Inflammatory macrophage (primary cell): ENCODE measurements around the gene IL36RN.

Source experiments
- DNase-seq, 2 donors: peaks; one replicate each; pipeline ENCODE4 v3.0.0-alpha.2; 2020 to 2022

Gene IL36RN

DNA sequence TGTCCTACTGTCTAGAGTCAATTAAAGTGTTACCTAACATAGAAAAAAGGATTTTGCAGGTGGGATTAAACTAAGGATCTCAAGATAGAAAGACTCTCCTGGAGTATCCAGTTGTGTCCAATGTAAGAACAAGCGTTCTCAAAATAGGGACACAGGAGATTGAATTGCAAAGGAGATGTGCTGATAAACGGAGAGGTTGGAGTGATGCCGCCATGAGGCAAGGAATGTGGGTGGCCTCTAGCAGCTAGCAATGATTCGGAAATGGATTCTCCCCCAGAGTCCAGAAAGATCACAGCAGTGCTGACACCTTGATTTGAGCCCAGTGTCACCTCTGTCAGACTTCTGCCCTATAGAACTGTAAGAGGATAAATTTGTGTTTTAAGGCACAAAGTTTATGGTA, 44.3 kb downstream of the IL36RN start:
- no peak for DNase-seq

DNA sequence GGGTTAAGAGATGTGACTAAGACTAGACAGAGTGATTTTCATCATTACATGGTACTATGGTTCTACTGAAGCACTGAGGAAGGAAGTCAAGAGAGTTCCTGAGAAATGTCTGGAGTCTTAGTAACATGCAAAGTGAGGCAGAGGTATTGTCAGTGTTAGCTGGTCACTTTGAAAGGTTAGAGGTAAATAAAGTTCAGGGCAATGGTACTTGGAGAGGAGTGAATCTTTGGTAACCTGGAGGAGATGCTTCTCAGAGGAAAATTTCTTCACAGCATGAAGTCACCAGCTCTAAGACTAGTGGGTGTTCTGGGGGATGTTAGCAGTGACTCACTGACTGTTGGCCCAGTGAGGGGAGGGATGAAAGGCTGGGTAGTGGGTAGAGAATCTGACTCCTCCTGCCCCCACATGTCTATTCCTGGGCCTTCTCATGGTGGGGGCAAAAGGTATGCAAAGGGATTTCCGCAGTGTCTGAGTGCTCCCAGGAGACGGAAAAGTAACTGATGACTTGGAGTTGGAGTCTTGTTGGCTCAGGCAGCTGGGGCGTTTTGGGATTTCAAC, 45.1 kb downstream of the IL36RN start:
- peak; percentile 90 to 94 for DNase-seq

DNA sequence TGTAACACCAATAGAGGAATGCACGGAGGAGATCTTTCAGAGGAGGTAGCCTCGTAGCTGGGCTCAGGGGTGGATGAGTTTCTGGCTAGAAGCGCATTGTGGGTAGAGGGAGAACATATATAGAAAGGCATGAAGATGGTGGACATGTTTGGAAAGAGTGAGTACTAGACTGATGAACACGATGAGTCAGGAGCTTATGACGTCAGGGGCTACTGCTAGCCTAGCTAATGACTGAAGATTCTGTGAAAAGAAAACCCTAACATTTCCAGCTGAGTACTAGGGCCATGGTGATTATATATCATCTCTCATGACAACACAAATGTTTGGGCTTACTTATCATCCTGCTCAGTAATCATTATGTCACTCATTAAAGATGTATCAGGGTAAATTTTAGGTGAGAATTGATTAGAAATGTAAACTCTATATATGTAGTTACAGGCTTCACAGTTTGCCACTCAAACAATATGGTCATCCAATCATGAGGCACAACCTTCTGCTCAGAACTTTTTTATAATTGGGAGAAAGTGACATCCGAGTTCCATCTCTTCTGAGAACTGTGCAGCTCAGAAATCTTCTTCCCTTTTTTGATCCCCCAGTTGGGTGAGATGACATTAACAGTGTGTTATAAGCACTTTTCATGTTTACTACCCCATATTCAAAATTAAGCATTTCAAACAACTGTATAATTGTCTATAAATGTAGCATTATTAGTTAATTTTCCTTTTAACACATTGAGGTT, 46.2 kb downstream of the IL36RN start:
- DNase-seq = peak; percentile 68 to 78

DNA sequence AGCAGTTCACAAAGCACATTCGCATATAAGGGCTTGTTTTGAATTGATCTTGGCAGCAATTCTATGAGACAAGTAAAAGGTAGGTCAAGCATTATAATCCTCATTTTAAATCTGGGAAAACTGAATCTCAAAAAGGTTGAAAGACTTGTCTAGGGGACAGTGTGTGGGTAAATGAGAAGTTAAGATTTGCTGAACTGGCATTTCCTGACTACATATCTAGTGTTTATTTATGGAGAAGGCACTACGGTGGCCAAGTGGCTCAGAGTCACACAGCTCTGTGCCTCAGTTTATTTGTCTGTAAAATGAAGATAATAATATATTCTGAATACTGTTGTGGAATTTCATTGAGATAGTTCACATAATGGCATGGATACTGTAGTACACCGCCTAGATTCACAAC, 52.1 kb downstream of the IL36RN start:
- DNase-seq = no peak

DNA sequence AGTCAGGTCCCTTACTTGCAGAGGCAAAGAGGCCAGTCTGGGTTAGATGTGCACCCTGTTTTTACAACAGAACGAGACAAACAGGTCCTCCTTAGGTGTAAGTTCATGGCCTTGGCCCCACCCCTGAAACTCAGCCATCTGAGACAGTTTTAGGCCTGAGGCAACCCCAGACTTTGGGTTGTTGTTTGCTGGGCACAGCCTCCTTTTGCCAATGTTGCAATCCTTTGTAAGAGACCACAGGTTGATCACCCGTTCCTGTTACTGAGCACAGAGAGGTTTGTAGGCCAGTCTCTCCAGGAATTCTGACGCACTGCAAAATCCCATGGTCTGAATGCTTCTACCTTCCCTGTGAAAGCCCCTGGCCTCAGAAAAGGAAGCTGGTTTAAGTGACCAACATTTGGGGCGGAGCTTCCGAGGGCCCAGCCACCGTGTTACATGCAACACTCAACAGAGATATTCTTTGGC, 52.9 kb downstream of the IL36RN start:
- DNase-seq = peak; percentile 64 to 85

DNA sequence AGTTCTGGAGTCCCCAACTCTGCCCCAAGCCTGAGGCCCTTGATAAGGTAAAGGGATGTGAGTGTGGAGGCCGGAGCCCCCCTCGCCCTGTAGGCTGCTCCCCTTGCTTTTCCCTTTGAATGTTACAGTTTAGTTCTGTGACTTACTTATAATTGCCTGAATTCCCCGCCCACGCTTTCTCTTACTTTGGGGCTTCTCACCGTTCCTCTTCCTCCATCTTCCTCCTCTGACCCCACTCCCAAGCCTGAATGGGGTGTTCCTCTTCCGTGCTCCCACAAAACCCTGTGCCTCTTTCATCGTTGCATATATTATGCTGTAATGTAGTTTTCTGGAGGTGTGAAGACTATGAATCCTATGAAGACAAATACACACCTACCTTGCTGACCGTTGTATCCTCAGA, 53.4 kb downstream of the IL36RN start:
- peak in 1 of 2 donors; percentile 55 for DNase-seq

DNA sequence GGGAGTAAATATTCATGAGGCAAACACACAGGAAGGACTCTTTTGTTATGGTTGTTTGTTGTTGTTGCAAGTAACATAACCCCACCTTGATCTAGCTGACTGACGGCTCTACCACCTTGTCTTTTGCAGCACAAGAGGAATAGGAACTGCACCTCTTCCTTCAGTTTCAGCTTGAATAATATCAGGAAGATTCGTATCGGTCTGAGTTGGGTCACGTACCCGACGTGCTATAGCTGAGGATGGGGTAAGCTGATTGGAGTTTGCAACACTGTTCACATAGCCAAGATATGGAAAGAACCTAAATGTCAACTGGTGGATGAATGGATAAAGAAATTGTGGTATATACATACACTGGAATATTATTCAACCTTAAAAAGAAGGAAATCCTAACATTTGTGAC, 53.9 kb downstream of the IL36RN start:
- no peak for DNase-seq

DNA sequence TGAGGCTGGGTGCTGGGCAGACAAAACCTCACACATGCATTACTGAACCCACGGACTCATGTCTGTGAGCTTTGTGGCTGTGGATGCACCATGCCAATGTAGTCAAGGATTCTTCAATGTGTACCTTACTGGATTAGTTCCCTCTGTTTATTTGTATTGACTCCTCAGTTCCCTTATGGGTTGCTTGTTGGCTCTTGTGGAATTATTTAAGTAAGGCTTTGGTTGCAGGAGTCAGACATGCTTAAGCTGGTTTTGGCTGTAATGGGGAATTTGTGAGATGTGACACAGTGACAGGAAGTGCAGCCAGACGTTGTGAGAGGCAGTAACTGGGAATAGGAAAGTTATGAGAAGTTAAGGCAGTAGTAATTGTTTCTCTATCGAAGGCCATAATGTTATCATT, 54.8 kb downstream of the IL36RN start:
- DNase-seq = no peak
